H1 (cell line): ENCODE data around the gene YWHAE. TPM values are rescaled to one million over a fixed set of nuclear protein-coding genes. Genes with fewer than 3 reads are reported as not detected.

ENCODE experiments used
- CTCF ChIA-PET: fragments of 300-600 bp; sonication (Branson Sonifier 250); formaldehyde crosslinking; loops from one replicate; lab custom pipeline; 2021; ENCODE audit not compliant: partially characterized antibody; lab: Charles Lee
- POLR2A ChIA-PET: fragments of 300-600 bp; sonication (Branson Sonifier 250); formaldehyde crosslinking; loops from one replicate; lab custom pipeline; 2021; ENCODE audit warnings: inconsistent platforms; ENCODE audit not compliant: partially characterized antibody; lab: Charles Lee
- DNase-seq, 2 experiments: peaks; one replicate each; pipeline versions ENCODE4 v3.0.0 to v3.0.0-alpha.2; 2010 to 2022; ENCODE audit warnings: low spot score in 2 of 2, low read depth in 1 of 2, mixed read lengths in 1 of 2
- FAIRE-seq: peaks from 2 replicates; lab custom pipeline; 2011; peaks lifted over from hg19 to GRCh38; lab: Jason Lieb, UNC
- H2AFZ ChIP-seq: 2 replicates; pipeline ENCODE4 v1.8.1; 2012; ENCODE audit warnings: low read length, inconsistent platforms
- H2AK5ac ChIP-seq: 2 replicates; pipeline ENCODE4 v1.6.1; 2013; ENCODE audit warnings: low read depth, low read length
- H2BK120ac ChIP-seq: replicated peaks from 2 replicates; pipeline ENCODE3; 2013; ENCODE audit warnings: low read depth, low read length, inconsistent platforms
- H2BK12ac ChIP-seq: 2 replicates; pipeline ENCODE4 v1.6.1; 2013; ENCODE audit warnings: low read depth, low read length
- H2BK15ac ChIP-seq: 2 replicates; pipeline ENCODE4 v1.6.1; 2013; ENCODE audit warnings: low read length
- H2BK20ac ChIP-seq: 2 replicates; pipeline ENCODE4 v1.6.1; 2013; ENCODE audit warnings: low read length
- H2BK5ac ChIP-seq: 2 replicates; pipeline ENCODE4 v1.6.1; 2013; ENCODE audit warnings: low read depth, low read length
- H3K14ac ChIP-seq: 2 replicates; pipeline ENCODE4 v1.6.1; 2013; ENCODE audit warnings: inconsistent platforms; ENCODE audit not compliant: insufficient read length
- H3K18ac ChIP-seq: 2 replicates; pipeline ENCODE4 v1.6.1; 2013; ENCODE audit warnings: low read length; ENCODE audit errors: extremely low read depth
- H3K23ac ChIP-seq: 2 replicates; pipeline ENCODE4 v1.6.1; 2013; ENCODE audit warnings: inconsistent platforms; ENCODE audit not compliant: insufficient read length
- H3K23me2 ChIP-seq: 2 replicates; pipeline ENCODE4 v1.6.1; 2013; ENCODE audit warnings: low read depth, low read length
- H3K27ac ChIP-seq: 2 replicates; pipeline ENCODE4 v1.6.1; 2011; ENCODE audit warnings: low read depth, low read length, inconsistent platforms
- H3K27me3 ChIP-seq, 4 experiments: replicated peaks in 1 of 4; 1 replicate in 1 of 4; 2 replicates in 3 of 4; pipeline versions ENCODE4 v1.6.1 to v1.8.1; 2011 to 2013; ENCODE audit warnings: low read length in 3 of 4, mild to moderate bottlenecking in 3 of 4, inconsistent platforms in 2 of 4, mixed read lengths in 2 of 4, moderate library complexity in 1 of 4; ENCODE audit not compliant: control insufficient read depth in 3 of 4, insufficient read depth in 3 of 4; ENCODE audit errors: extremely low read depth in 1 of 4
- H3K36me3 ChIP-seq, 4 experiments: 2 replicates each; pipeline versions ENCODE4 v1.6.1 to v1.8.1; 2011 to 2013; ENCODE audit warnings: mild to moderate bottlenecking in 4 of 4, low read length in 3 of 4, moderate library complexity in 2 of 4, control low read depth in 1 of 4, inconsistent platforms in 1 of 4; ENCODE audit not compliant: insufficient read depth in 4 of 4, control insufficient read depth in 2 of 4
- H3K4ac ChIP-seq: replicated peaks from 2 replicates; pipeline ENCODE3; 2013; ENCODE audit warnings: low read length, low read depth, mixed read lengths, inconsistent platforms; ENCODE audit not compliant: insufficient read length
- H3K4me1 ChIP-seq, 4 experiments: replicated peaks in 1 of 4; 1 replicate in 1 of 4; 2 replicates in 3 of 4; pipeline versions ENCODE4 v1.6.1 to v1.8.1; 2011 to 2013; ENCODE audit warnings: low read length in 3 of 4, inconsistent platforms in 2 of 4, mixed read lengths in 1 of 4; ENCODE audit not compliant: insufficient read depth in 4 of 4, control insufficient read depth in 3 of 4
- H3K4me2 ChIP-seq, 2 experiments: 2 replicates each; pipeline versions ENCODE4 v1.6.1 to v1.8.1; 2011 to 2013; ENCODE audit warnings: low read depth in 2 of 2, low read length in 2 of 2, control low read depth in 1 of 2, inconsistent platforms in 1 of 2, mild to moderate bottlenecking in 1 of 2; ENCODE audit not compliant: insufficient read depth in 1 of 2
- H3K4me3 ChIP-seq, 4 experiments: fragments of 200-600, 300-600 bp in 1 of 4; sonication (generic), shearing (Covaris generic), sonication (Bioruptor Twin) in 1 of 4; 2 replicates each; pipeline versions ENCODE4 v1.5.1 to v1.8.1; 2011 to 2016; ENCODE audit warnings: low read length in 4 of 4, low read depth in 3 of 4, control low read depth in 2 of 4, inconsistent platforms in 2 of 4, mild to moderate bottlenecking in 2 of 4, mixed read lengths in 1 of 4, moderate library complexity in 1 of 4; ENCODE audit not compliant: insufficient read depth in 2 of 4; ENCODE audit errors: extremely low read depth in 1 of 4
- H3K56ac ChIP-seq: replicated peaks from 2 replicates; pipeline ENCODE3; 2013; ENCODE audit warnings: low read depth, mild to moderate bottlenecking, mixed read lengths, low read length, inconsistent platforms; ENCODE audit not compliant: insufficient read length
- H3K79me1 ChIP-seq: 2 replicates; pipeline ENCODE4 v1.6.1; 2013; ENCODE audit warnings: low read depth, low read length, control low read depth
- H3K79me2 ChIP-seq, 2 experiments: 2 replicates each; pipeline versions ENCODE4 v1.6.1 to v1.8.1; 2012 to 2013; ENCODE audit warnings: low read length in 2 of 2, mild to moderate bottlenecking in 2 of 2, inconsistent platforms in 1 of 2; ENCODE audit not compliant: insufficient read depth in 2 of 2, control insufficient read depth in 1 of 2
- H3K9ac ChIP-seq, 4 experiments: replicated peaks in 1 of 4; 1 replicate in 1 of 4; 2 replicates in 3 of 4; pipeline versions ENCODE4 v1.6.1 to v1.8.1; 2011 to 2013; ENCODE audit warnings: low read depth in 3 of 4, low read length in 3 of 4, control low read depth in 2 of 4, mild to moderate bottlenecking in 2 of 4, moderate library complexity in 2 of 4, inconsistent platforms in 1 of 4; ENCODE audit errors: extremely low read depth in 1 of 4
- H3K9me3 ChIP-seq, 2 experiments: 2 replicates each; pipeline versions ENCODE4 v1.6.1 to v1.8.1; 2012 to 2013; ENCODE audit warnings: mild to moderate bottlenecking in 2 of 2, moderate library complexity in 2 of 2, control low read depth in 1 of 2, inconsistent platforms in 1 of 2, low read depth in 1 of 2, low read length in 1 of 2, mixed read lengths in 1 of 2; ENCODE audit not compliant: insufficient read depth in 2 of 2
- H4K20me1 ChIP-seq, 2 experiments: replicated peaks in 1 of 2; 2 replicates each; pipeline versions ENCODE3 to v1.8.1; 2011 to 2013; ENCODE audit warnings: inconsistent platforms in 2 of 2, low read length in 2 of 2, mild to moderate bottlenecking in 1 of 2; ENCODE audit not compliant: insufficient read depth in 2 of 2, control insufficient read depth in 1 of 2
- H4K5ac ChIP-seq: 2 replicates; pipeline ENCODE4 v1.6.1; 2013; ENCODE audit warnings: low read length, low read depth, mixed read lengths, inconsistent platforms; ENCODE audit not compliant: insufficient read length
- H4K8ac ChIP-seq: 2 replicates; pipeline ENCODE4 v1.8.0; 2013; ENCODE audit warnings: mild to moderate bottlenecking, moderate library complexity, low read length, inconsistent platforms; ENCODE audit not compliant: insufficient read depth; ENCODE audit errors: extremely low read depth
- H4K91ac ChIP-seq: replicated peaks from 2 replicates; pipeline ENCODE3; 2013; ENCODE audit warnings: low read length, mixed read lengths, inconsistent platforms; ENCODE audit not compliant: insufficient read length
- ZNF274 ChIP-seq: IDR thresholded peaks from 2 replicates; pipeline ENCODE4 v1.7.0; 2012; ENCODE audit warnings: low read length, borderline replicate concordance; ENCODE audit errors: extremely low read depth
- WGBS, 2 experiments: shearing (Covaris generic) in 1 of 2; methylation state at CpG; one replicate each; pipeline versions ENCODE4 v1.1.6 to v1.1.7; 2013 to 2015; ENCODE audit warnings: low lambda C conversion rate in 2 of 2, mixed read lengths in 2 of 2, inconsistent platforms in 1 of 2, low coverage in 1 of 2, missing lambda C conversion rate in 1 of 2; ENCODE audit not compliant: insufficient replicate concordance in 2 of 2, insufficient coverage in 1 of 2, insufficient read length in 1 of 2; ENCODE audit errors: extremely low coverage in 1 of 2, missing lambda C conversion rate in 1 of 2; 5-methylcytosine and 5-hydroxymethylcytosine counted together
- polyA plus RNA-seq, 7 experiments: library from polyadenylated mRNA; depleted of rRNA in 3 of 7; stranded (reverse) in 5 of 7; unstranded in 2 of 7; fragments of >200 nt in 5 of 7; fragments of 200-250 nt in 2 of 7; gene quantifications; 1 replicate in 5 of 7; 2 replicates in 1 of 7; 4 replicates in 1 of 7; pipeline versions ENCODE4 v1.2.1 to v1.2.3, GENCODE V29; 2011 to 2013; ENCODE audit warnings: missing spikeins in 2 of 7, mixed read lengths in 2 of 7
- total RNA-seq: library from RNA; stranded (reverse); fragmentation: NEBNext Ultra II Directional; extraction: Animal tissue kit (Norgen Biotek cat#: 25700); gene quantifications from 2 replicates; pipeline ENCODE4 v1.2.1, GENCODE V29; 2021

The YWHAE gene
- total and polyA plus RNA-seq, 2 of the 8 experiments (the other 6 are each of a cell fraction or from before 2014, with no cell fraction given), result 559 to 1,186 TPM

- ChIA-PET POLR2A (interaction anchor here (0.6 to 1.6 kb wide), 5 partner anchors 20 to 206 kb away, joined by 3 to 6 read pairs (median 3); partner anchors contain the start of gene YWHAE), CTCF (interaction anchor here (1.1 kb wide), 1 partner anchor 54 kb away, joined by 4 read pairs; no protein-coding TSS in a partner anchor)
- Histone ChIP-seq H3K27me3 (no peaks in the 10 kb centered on the region), H3K9me3 (no peaks in the 10 kb centered on the region), H2BK12ac (no peak overlapping the region), H2BK5ac (no peak overlapping the region), H4K5ac (no peak overlapping the region), H3K23ac (no peak overlapping the region), H3K4me3 (no peak overlapping the region), H2BK20ac (no peak overlapping the region), H4K91ac (no peak overlapping the region), H3K9ac (no peak overlapping the region), H2BK120ac (no peak overlapping the region), H4K20me1 (peaks cover 0 to 4% of the 10 kb centered on the region in 2 experiments), H3K4me1 (no peaks in the 10 kb centered on the region), H3K4ac (no peak overlapping the region), H2AK5ac (no peak overlapping the region), H4K8ac (no peak overlapping the region), H3K27ac (no peak overlapping the region), H2BK15ac (no peak overlapping the region), H3K4me2 (no peak overlapping the region), H3K14ac (no peak overlapping the region), H2AFZ (no peak overlapping the region), H3K23me2 (no peaks in the 10 kb centered on the region), H3K79me1 (no peaks in the 10 kb centered on the region; the same call in 1 of the 2 replicates), H3K36me3 (peaks cover 0 to 27% (median 19%) of the 10 kb centered on the region in 4 experiments; a peak in 7 of 8 replicates), H3K56ac (no peak overlapping the region), H3K18ac (no peak overlapping the region), H3K79me2 (peaks cover 0 to 8% of the 10 kb centered on the region in 2 experiments; a peak in 1 of 4 replicates)
- DNase-seq (no peak), FAIRE-seq (no peak)
- WGBS, 2 experiments, result 93% methylated on average over 11 of the region's 11 CpGs; no CpG with 5 or more reads in 1 of the 2 experiments
- TF ChIP-seq ZNF274, result no peak
Observed at GRCh38 chr17:1420163-1420562, 20.1 kb upstream of the YWHAE start.
